Measurements from ENCODE around the gene FAM83F. TPM values are rescaled to one million over a fixed set of nuclear protein-coding genes. Genes with fewer than 3 reads are reported as not detected.
"Not testable (repeated sequence)": the region's sequence is repeated elsewhere in the genome, so short reads cannot be mapped to it uniquely, and the experiment has no call there.

FAM83F gene
- total RNA-seq, 4 donors from 2014 or later = 32.4 to 52.9 (median 41.2) TPM

DNA sequence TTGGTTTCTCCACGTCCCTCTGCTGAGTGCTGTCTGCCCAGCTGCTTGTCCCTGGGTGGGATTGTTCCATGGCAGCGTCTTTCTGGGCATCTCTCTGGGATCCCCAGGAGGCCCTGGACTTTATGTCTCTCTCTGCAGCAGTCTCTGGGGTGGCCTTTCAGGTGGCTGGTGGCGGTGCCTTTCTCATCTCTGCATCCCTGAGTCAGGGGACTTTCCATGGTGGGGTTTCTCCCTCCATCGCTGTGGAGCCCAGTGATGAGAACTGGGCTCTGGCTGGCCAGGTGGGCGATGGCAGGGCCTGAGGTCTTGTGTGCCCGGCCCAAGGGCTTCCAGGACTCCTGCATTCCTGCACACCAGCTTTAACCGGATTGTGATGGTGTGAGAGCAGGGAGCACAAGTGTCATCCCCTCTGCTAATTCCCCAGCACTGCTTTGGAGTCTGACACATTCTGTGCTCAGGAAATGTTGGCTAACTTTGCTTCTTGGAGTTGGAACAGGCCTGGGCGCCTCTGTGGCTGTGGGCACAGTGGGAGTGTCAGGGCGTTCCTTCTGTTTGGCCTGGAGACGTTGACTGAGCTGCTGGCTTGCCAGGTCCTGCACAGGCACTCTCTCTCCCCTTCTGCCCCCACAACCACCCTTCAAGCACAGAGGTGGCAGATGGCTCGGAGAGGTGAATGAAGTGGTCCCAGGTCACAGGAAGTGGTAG, 27.9 kb downstream of the FAM83F start:
- WGBS, 2 donors = 54 to 65% methylated on average over 11 of the region's 11 CpGs
- no peak for TF ChIP-seq POLR2A (IDR thresholded peaks at IDR 0.05)
- TF ChIP-seq, protein P1, sequence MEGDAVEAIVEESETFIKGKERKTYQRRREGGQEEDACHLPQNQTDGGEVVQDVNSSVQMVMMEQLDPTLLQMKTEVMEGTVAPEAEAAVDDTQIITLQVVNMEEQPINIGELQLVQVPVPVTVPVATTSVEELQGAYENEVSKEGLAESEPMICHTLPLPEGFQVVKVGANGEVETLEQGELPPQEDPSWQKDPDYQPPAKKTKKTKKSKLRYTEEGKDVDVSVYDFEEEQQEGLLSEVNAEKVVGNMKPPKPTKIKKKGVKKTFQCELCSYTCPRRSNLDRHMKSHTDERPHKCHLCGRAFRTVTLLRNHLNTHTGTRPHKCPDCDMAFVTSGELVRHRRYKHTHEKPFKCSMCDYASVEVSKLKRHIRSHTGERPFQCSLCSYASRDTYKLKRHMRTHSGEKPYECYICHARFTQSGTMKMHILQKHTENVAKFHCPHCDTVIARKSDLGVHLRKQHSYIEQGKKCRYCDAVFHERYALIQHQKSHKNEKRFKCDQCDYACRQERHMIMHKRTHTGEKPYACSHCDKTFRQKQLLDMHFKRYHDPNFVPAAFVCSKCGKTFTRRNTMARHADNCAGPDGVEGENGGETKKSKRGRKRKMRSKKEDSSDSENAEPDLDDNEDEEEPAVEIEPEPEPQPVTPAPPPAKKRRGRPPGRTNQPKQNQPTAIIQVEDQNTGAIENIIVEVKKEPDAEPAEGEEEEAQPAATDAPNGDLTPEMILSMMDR (IDR thresholded peaks at IDR 0.05) = no peak
- no peak overlapping the region for H3K4me3 ChIP-seq (ENCODE audit: low read depth, poor library complexity, severe bottlenecking)
- intact Hi-C loops (cut with DNase I; ENCODE audit: low total_unique reads) = loop anchor here (10.0 kb wide), 2 partner anchors 322 to 488 kb away; partner anchors contain the start of genes ADSL and RPS19BP1
- DNase-seq (ENCODE audit: low spot score in 2 of 2) = peak in 1 of 2 donors; percentile 69

DNA sequence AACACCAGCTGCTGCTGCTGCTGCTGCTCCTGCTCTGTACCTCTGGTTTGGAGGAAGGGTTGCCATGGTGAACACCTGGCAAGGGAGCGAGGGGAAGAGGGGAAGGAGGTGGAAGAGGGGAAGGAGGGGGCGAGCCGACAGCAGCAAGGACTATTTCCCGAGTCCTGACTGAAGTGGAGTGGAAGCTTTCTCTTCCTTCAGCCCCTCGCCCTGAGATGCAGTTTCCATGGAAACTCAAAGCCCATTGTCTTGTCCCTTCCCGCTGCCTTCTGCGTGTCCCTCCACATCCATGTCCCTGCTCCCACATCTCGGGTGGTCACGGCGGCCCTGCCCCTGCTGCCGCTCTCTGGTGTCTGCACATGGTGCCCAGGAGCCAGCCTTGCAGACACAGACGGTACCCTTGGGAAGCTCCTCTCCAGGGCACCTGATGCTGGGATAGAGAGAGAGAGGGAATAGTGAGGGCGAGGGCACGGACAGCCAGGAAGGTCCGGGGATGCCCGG, 28.6 kb downstream of the FAM83F start:
- intact Hi-C loops (cut with DNase I; ENCODE audit: low total_unique reads) = loop anchor here (10.0 kb wide), 2 partner anchors 321 to 489 kb away; partner anchors contain the start of genes ADSL and RPS19BP1
- H3K4me3 ChIP-seq (ENCODE audit: low read depth, poor library complexity, severe bottlenecking) = no peak overlapping the region
- DNase-seq (ENCODE audit: low spot score in 2 of 2) = no peak
- no peak for TF ChIP-seq POLR2A (IDR thresholded peaks at IDR 0.05)
- TF ChIP-seq, protein P1 (IDR thresholded peaks at IDR 0.05) = no peak
- WGBS, 2 donors = 47 to 56% methylated on average over 16 of the region's 16 CpGs

DNA sequence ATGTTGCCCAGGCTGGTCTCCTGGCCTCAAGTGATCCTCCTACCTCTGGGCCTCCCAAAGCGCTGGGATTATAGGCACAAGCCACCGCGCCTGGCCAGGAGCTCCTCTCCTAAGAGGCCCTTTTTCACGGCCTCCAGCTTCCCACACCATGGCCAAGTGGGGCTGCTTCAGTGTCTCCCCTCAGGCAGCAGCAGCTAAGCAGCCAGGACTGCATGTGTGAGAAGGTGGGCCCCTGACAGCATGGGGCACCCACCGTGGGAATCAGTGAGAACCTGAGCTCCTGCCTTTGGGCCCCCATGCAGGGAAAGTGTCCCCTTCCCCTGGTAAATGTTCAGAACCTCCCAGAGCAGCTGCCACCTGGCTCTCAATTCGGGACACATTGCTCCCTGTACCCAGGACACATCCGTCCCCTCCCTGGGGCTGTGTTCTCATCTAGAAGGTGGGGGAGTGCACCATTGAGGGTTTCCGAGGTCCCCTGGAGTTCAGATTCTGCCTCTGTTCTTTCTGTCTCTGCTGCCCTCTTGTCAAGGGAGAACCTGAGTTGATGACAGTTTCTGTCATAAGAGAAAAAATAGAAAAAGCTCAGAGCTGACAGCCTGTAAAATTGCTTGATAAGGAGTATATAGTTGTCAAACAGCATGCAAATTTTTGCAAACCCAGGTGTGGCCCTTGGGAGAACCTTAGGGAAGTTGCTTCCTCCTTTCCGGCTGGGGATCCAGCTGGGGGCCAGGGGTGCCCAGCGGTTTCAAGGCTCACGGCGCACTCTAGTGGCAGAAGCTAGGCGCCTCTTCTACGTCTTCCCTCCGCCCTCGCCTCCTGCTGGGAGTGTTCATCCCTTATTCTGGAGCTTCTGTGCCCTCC, 29.7 kb downstream of the FAM83F start:
- intact Hi-C loops (cut with DNase I; ENCODE audit: low total_unique reads) = loop anchor here (10.0 kb wide), 2 partner anchors 320 to 490 kb away; partner anchors contain the start of genes ADSL and RPS19BP1
- DNase-seq (ENCODE audit: low spot score in 2 of 2) = no peak
- no peak overlapping the region for H3K4me3 ChIP-seq (ENCODE audit: low read depth, poor library complexity, severe bottlenecking)
- TF ChIP-seq, protein P1 (IDR thresholded peaks at IDR 0.05) = peak in 1 of 3 donors; percentile 25
- no peak for TF ChIP-seq POLR2A (IDR thresholded peaks at IDR 0.05)
- WGBS, 2 donors = 31% methylated on average over 16 of the region's 16 CpGs

DNA sequence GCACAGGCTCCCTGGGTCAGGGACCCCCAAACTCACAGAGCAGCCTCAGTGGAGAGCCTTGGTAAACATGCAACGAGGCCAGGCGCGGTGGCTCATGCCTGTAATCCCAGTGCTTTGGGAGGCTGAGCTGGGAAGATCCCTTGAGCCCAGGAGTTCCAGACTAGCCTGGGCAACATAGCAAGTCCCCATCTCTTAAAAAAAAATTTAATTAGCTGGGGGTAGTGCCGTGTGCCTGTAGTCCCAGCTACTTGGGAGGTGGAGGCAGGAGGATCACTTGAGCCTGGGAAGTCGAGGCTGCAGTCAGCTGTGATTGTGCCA, 30.3 kb downstream of the FAM83F start:
- not testable (repeated sequence) for DNase-seq (ENCODE audit: low spot score in 2 of 2); H3K4me3 ChIP-seq (ENCODE audit: low read depth, poor library complexity, severe bottlenecking)
- 25 to 40% methylated on average over 5 of the region's 5 CpGs for WGBS, 2 donors
- intact Hi-C loops (cut with DNase I; ENCODE audit: low total_unique reads) = loop anchor here (10.0 kb wide), 2 partner anchors 320 to 490 kb away; partner anchors contain the start of genes ADSL and RPS19BP1

DNA sequence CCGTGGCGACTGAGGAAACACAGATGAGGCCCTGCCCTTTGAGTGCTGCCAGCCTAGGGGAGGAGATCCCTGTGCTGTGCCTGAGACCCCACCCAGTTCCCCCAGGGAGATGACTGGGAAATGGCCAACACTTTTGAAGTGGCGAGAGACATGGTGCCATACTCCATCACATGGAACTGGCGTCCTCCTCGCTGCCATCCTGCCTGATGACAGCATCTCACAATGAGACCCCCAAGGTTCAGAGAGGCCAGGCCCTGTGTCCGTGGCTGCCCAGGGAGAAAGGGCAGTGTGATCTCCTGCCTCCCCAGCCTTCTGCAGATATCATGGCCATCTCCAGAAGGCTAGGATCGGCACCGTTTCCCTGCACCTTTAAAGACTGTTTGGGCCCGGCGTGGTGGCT, 31.1 kb downstream of the FAM83F start:
- 75 to 80% methylated on average over 10 of the region's 10 CpGs for WGBS, 2 donors
- DNase-seq (ENCODE audit: low spot score in 2 of 2) = no peak
- TF ChIP-seq, protein P1 (IDR thresholded peaks at IDR 0.05) = no peak
- no peak for TF ChIP-seq POLR2A (IDR thresholded peaks at IDR 0.05)
- H3K4me3 ChIP-seq (ENCODE audit: low read depth, poor library complexity, severe bottlenecking) = no peak overlapping the region
- intact Hi-C loops (cut with DNase I; ENCODE audit: low total_unique reads) = loop anchor here (10.0 kb wide), 2 partner anchors 319 to 491 kb away; partner anchors contain the start of genes ADSL and RPS19BP1

DNA sequence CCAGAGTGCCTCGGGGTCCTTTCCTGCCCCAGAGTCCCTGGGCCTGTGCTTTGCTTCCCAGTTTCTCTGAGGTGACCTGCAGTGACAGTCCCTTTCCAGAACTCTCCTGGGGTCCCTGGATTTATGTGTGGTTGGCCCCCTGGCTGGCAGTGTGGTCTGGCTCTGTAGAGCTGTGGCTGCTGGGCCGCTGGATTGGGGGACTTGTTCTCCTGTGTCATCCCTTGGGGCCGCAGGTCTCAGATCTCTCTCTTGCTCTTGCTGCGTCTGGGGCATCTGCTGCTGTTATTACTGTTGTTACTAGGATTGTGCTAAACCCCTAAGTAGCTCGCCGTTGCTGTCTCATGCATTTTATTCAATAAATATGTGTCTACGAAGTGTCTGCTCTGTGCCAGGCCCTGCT, 31.9 kb downstream of the FAM83F start:
- H3K4me3 ChIP-seq (ENCODE audit: low read depth, poor library complexity, severe bottlenecking) = no peak overlapping the region
- TF ChIP-seq, protein P1 (IDR thresholded peaks at IDR 0.05) = no peak
- TF ChIP-seq POLR2A (IDR thresholded peaks at IDR 0.05) = no peak
- DNase-seq (ENCODE audit: low spot score in 2 of 2) = no peak
- WGBS, 2 donors = 80 to 82% methylated on average over 6 to 7 of the region's 7 CpGs
- intact Hi-C loops (cut with DNase I; ENCODE audit: low total_unique reads) = loop anchor here (10.0 kb wide), 2 partner anchors 318 to 492 kb away; partner anchors contain the start of genes ADSL and RPS19BP1
